Measurements from ENCODE around the gene VPS39. TPM values are rescaled to one million over a fixed set of nuclear protein-coding genes. Genes with fewer than 3 reads are reported as not detected.

VPS39 gene
- total and polyA plus RNA-seq, 2 of the 8 experiments (the other 6 are each of a cell fraction or from before 2014, with no cell fraction given), result 34.4 to 36.6 TPM

DNA sequence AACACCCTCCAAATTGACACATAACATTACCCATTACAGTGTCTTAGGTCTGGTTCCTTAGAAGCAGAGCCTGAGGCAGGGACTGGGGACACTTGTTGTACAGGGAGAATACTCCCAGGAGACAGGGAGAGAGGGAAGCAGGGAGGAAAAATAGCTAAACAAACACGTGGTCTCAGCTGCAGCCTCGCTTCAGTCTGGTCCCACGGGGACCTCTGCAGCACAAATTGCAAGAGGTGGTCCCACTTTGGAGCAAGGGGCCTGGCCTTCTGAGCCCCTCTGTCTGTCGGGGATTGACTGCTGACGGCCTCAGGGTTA lies 88.7 kb downstream of the VPS39 start:
- CTCF ChIA-PET (ENCODE audit: partially characterized antibody), result interaction anchor here (1.0 to 5.1 kb wide), 8 partner anchors 11 to 130 kb away, joined by 4 to 43 read pairs (median 7); no protein-coding TSS in a partner anchor
- 92% methylated on average over 4 of the region's 5 CpGs; no CpG with 5 or more reads in 1 of the 2 experiments for WGBS, 2 experiments (ENCODE audit: extremely low coverage in 1 of 2, insufficient coverage in 1 of 2, insufficient read length in 1 of 2, insufficient replicate concordance in 2 of 2, low coverage in 1 of 2, low lambda C conversion rate in 2 of 2, missing lambda C conversion rate in 1 of 2)
- peak overlapping the region; percentile 92 for H2AFZ ChIP-seq (ENCODE audit: low read length)

More for the DNA sequence above, 88.7 kb downstream of the VPS39 start:
- H3K36me3 ChIP-seq (ENCODE audit: control insufficient read depth in 2 of 4, insufficient read depth in 4 of 4, low read length in 3 of 4), result no peaks in the 10 kb centered on the region
- no peak overlapping the region for H4K8ac ChIP-seq (ENCODE audit: extremely low read depth, insufficient read depth, low read length)
- H2AK5ac ChIP-seq (ENCODE audit: low read depth, low read length), result no peak overlapping the region
- 0 out of 4 replicates have a peak overlapping the region, but pooled peaks of 1 of the 2 experiments have one; percentile 6 for H3K4me2 ChIP-seq (ENCODE audit: insufficient read depth in 1 of 2, low read depth in 2 of 2, low read length in 2 of 2)
- TF ChIP-seq BACH1 (IDR thresholded peaks at IDR 0.05; ENCODE audit: low read length) (no peak), ASH2L (IDR thresholded peaks at IDR 0.05; ENCODE audit: low read length) (no peak), SP2 (IDR thresholded peaks at IDR 0.05; ENCODE audit: low read length) (no peak), SP1 (IDR thresholded peaks at IDR 0.05; ENCODE audit: low read depth, low read length) (no peak), SRF (IDR thresholded peaks at IDR 0.05; ENCODE audit: low read depth, low read length) (no peak)
- H3K14ac ChIP-seq (ENCODE audit: insufficient read length), result no peak overlapping the region
- no peak overlapping the region for H3K9ac ChIP-seq (replicated peaks in 1 of 4; ENCODE audit: extremely low read depth in 1 of 4, low read depth in 3 of 4, low read length in 3 of 4)
- H3K27ac ChIP-seq (ENCODE audit: low read depth, low read length), result no peak overlapping the region
- H4K20me1 ChIP-seq (replicated peaks in 1 of 2; ENCODE audit: control insufficient read depth in 1 of 2, insufficient read depth in 2 of 2, low read length in 2 of 2), result no peaks in the 10 kb centered on the region
- no peak for DNase-seq (ENCODE audit: low read depth in 1 of 2, low spot score in 2 of 2)
- no peak overlapping the region for H3K4ac ChIP-seq (replicated peaks; ENCODE audit: insufficient read length, low read depth, low read length)
- peak overlapping the region; percentile 19; the same call in 1 of the 2 replicates for H2BK12ac ChIP-seq (ENCODE audit: low read depth, low read length)
- H3K4me3 ChIP-seq (ENCODE audit: extremely low read depth in 1 of 4, insufficient read depth in 2 of 4, low read depth in 3 of 4, low read length in 4 of 4), result no peak overlapping the region
- peaks cover 0 to 6% (median under 1%) of the 10 kb centered on the region in 4 experiments; a peak in 3 of 7 replicates for H3K4me1 ChIP-seq (replicated peaks in 1 of 4; ENCODE audit: control insufficient read depth in 3 of 4, insufficient read depth in 4 of 4, low read length in 3 of 4)
- H2BK15ac ChIP-seq (ENCODE audit: low read length), result peak overlapping the region; percentile 88
- no peak overlapping the region for H3K56ac ChIP-seq (replicated peaks; ENCODE audit: insufficient read length, low read depth, low read length)
- H3K23ac ChIP-seq (ENCODE audit: insufficient read length), result no peak overlapping the region
- no peaks in the 10 kb centered on the region for H3K27me3 ChIP-seq (replicated peaks in 1 of 4; ENCODE audit: control insufficient read depth in 3 of 4, extremely low read depth in 1 of 4, insufficient read depth in 3 of 4, low read length in 3 of 4)
- H3K79me1 ChIP-seq (ENCODE audit: low read depth, low read length), result no peaks in the 10 kb centered on the region
- 0 out of 2 replicates have a peak overlapping the region, but pooled peaks have one; percentile 41 for H2BK5ac ChIP-seq (ENCODE audit: low read depth, low read length)
- H2BK20ac ChIP-seq (ENCODE audit: low read length), result no peak overlapping the region
- no peak for FAIRE-seq
- H2BK120ac ChIP-seq (replicated peaks; ENCODE audit: low read depth, low read length), result no peak overlapping the region
- H3K79me2 ChIP-seq (ENCODE audit: control insufficient read depth in 1 of 2, insufficient read depth in 2 of 2, low read length in 2 of 2), result no peaks in the 10 kb centered on the region
- no peak overlapping the region for H4K91ac ChIP-seq (replicated peaks; ENCODE audit: insufficient read length, low read length)
- POLR2A ChIA-PET (ENCODE audit: partially characterized antibody), result interaction anchor here (1.4 kb wide), 1 partner anchor 19 kb away, joined by 4 read pairs; no protein-coding TSS in a partner anchor
- no peaks in the 10 kb centered on the region for H3K9me3 ChIP-seq (ENCODE audit: insufficient read depth in 2 of 2, low read depth in 1 of 2, low read length in 1 of 2)
- H3K18ac ChIP-seq (ENCODE audit: extremely low read depth, low read length), result no peak overlapping the region; the same call in 1 of the 2 replicates
- H3K23me2 ChIP-seq (ENCODE audit: low read depth, low read length), result no peaks in the 10 kb centered on the region
- no peak overlapping the region for H4K5ac ChIP-seq (ENCODE audit: insufficient read length, low read depth, low read length)
